BJ (cell line): ENCODE data around the gene CRAMP1. TPM values are rescaled to one million over a fixed set of nuclear protein-coding genes. Genes with fewer than 3 reads are reported as not detected.
"Not testable (repeated sequence)": the region's sequence is repeated elsewhere in the genome, so short reads cannot be mapped to it uniquely, and the experiment has no call there.

Experiments used
- CTCF ChIA-PET: fragments of 350-600 bp; formaldehyde crosslinking; extraction: SDS; loops from one replicate; lab custom pipeline; 2021; ENCODE audit warnings: antibody characterized with exemption, inconsistent platforms; lab: Yijun Ruan, JAX
- POLR2A ChIA-PET: fragments of 300-600 bp; sonication (Branson Sonifier 250); formaldehyde crosslinking; extraction: SDS; loops from one replicate; lab custom pipeline; 2021; ENCODE audit warnings: antibody characterized with exemption; lab: Charles Lee
- DNase-seq: peaks from one replicate; pipeline ENCODE4 v3.0.0-alpha.2; 2011; ENCODE audit warnings: low read depth
- H3K27me3 ChIP-seq: 2 replicates; pipeline ENCODE4 v1.6.0; 2011; ENCODE audit warnings: low read length; ENCODE audit not compliant: control insufficient read depth, insufficient read depth
- H3K36me3 ChIP-seq: 2 replicates; pipeline ENCODE4 v1.5.1; 2011; ENCODE audit warnings: low read length; ENCODE audit not compliant: control insufficient read depth, insufficient read depth
- H3K4me3 ChIP-seq: 2 replicates; pipeline ENCODE4 v1.5.1; 2011; ENCODE audit warnings: low read depth, mild to moderate bottlenecking, control low read depth, low read length
- CTCF ChIP-seq: IDR thresholded peaks from 2 replicates; pipeline ENCODE4 v1.5.1; 2011; ENCODE audit warnings: low read depth, mild to moderate bottlenecking, control low read depth, inconsistent platforms, low read length, moderate library complexity; ENCODE audit not compliant: insufficient read depth
- polyA plus RNA-seq: library from polyadenylated mRNA; depleted of rRNA; stranded (reverse); fragments of >200 nt; gene quantifications from 2 replicates; pipeline ENCODE4 v1.2.3, GENCODE V29; 2011

The CRAMP1 gene
- polyA plus RNA-seq, 1 experiment: 8.0 TPM

GRCh38 chr16:1696863-1697262 lies 84.7 kb downstream of the CRAMP1 start:
- ChIA-PET CTCF (interaction anchor here (0.9 kb wide), 1 partner anchor 9 kb away, joined by 3 read pairs; the partner anchor contains the start of gene MAPK8IP3), POLR2A (no interaction called here)
- peaks cover 15% of the 10 kb centered on the region for H3K36me3 ChIP-seq

GRCh38 chr16:1698680-1699079 lies 86.5 kb downstream of the CRAMP1 start:
- Histone ChIP-seq H3K4me3 (no peak overlapping the region), H3K27me3 (no peaks in the 10 kb centered on the region), H3K36me3 (peaks cover 11% of the 10 kb centered on the region)
- ChIA-PET CTCF (no interaction called here), POLR2A (no interaction called here)
- no peak for TF ChIP-seq CTCF
- no peak for DNase-seq

More at GRCh38 chr16:1696863-1697262, 84.7 kb downstream of the CRAMP1 start:
- no peaks in the 10 kb centered on the region for H3K27me3 ChIP-seq
- no peak for TF ChIP-seq CTCF
- DNase-seq: no peak
- H3K4me3 ChIP-seq: no peak overlapping the region

- H3K36me3 ChIP-seq: peaks cover 9% of the 10 kb centered on the region
- no peak overlapping the region for H3K4me3 ChIP-seq
- POLR2A ChIA-PET: no interaction called here
- no peak for TF ChIP-seq CTCF
- CTCF ChIA-PET: interaction anchor here (0.9 kb wide), 1 partner anchor 19 kb away, joined by 3 read pairs; no protein-coding TSS in a partner anchor
- H3K27me3 ChIP-seq: no peaks in the 10 kb centered on the region
- no peak for DNase-seq
These were observed 88.1 kb downstream of the CRAMP1 start for GRCh38 chr16:1700246-1700645.

GRCh38 chr16:1701216-1701878 lies 89.2 kb downstream of the CRAMP1 start:
- TF ChIP-seq CTCF: no peak
- H3K36me3 ChIP-seq: peaks cover 9% of the 10 kb centered on the region
- ChIA-PET POLR2A (no interaction called here), CTCF (interaction anchor here (0.7 kb wide), 1 partner anchor 72 kb away, joined by 4 read pairs; no protein-coding TSS in a partner anchor)
- H3K27me3 ChIP-seq: no peaks in the 10 kb centered on the region
- no peak overlapping the region for H3K4me3 ChIP-seq
- no peak for DNase-seq

GRCh38 chr16:1705324-1705687 lies 93.1 kb downstream of the CRAMP1 start:
- peak overlapping the region; percentile 98 for H3K4me3 ChIP-seq
- CTCF ChIA-PET: interaction anchor here (0.6 to 2.8 kb wide), 31 partner anchors 10 to 285 kb away, joined by 3 to 23 read pairs (median 4); partner anchors contain the start of genes EME2, JPT2, MRPS34 and NUBP2
- H3K36me3 ChIP-seq, DNase-seq, H3K27me3 ChIP-seq: not testable (repeated sequence)
- POLR2A ChIA-PET: interaction anchor here (0.6 to 0.7 kb wide), 3 partner anchors 17 to 174 kb away, joined by 4 to 9 read pairs (median 6); partner anchors contain the start of gene EME2
